NCI-H82 (cell line): Measurements from ENCODE around the gene TMEM185A.
"Not testable (repeated sequence)": the region's sequence is repeated elsewhere in the genome, so short reads cannot be mapped to it uniquely, and the experiment has no call there.

Experiments used
- DNase-seq: peaks from one replicate; lab custom pipeline; 2025; lab: John Stamatoyannopoulos, UW

The TMEM185A gene

DNA sequence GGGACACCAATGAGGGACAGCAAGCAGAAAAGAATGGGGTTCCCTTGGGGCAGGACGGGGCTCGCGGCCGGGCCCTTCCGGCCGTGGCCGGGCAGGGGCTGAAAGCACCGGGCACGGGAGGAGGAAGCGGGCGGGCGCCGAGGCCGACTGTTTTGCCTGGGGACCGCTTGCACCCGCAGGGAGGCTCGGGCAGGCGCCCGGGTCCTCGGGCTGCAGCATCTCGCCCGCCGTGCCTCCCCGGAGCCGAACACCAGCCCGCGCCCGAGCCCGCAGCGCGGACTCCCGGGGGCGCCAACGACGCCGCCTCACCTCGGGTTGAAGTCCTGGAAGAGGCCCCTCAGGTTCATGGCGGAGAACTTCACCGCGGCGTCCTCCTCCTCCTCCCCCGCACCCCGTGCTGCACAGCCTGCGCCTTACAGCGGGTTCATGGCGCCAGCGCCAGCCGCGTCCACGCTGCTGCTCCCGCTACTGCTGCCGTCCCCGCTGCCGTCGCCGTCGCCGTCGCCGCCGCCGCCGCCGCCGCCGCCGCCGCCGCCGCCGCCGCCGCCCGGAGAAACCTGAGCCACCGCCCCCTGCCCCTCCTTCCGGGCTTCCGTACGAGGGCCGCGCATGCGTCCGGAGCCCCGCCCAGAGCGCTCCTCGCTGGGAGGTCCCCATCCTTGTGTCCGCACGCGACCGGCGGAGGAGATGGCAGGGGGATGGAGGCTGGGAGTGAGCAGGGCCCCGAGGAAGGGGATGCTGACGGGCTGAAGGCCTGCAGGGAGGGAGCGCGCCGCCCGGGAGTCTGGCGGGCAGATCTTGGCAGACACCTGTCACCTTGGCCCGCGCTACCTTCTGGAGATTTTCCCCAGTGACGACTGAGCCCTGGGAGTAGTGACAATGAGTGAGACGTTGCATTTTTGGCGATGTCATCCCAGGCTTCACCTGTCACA, at the start of gene TMEM185A:
TSS of gene TMEM185A (minus strand) at position 559 of the 932 bp plus-strand sequence. CDS start at position 347, 212 bp downstream.
- DNase-seq = peak; percentile 82

DNA sequence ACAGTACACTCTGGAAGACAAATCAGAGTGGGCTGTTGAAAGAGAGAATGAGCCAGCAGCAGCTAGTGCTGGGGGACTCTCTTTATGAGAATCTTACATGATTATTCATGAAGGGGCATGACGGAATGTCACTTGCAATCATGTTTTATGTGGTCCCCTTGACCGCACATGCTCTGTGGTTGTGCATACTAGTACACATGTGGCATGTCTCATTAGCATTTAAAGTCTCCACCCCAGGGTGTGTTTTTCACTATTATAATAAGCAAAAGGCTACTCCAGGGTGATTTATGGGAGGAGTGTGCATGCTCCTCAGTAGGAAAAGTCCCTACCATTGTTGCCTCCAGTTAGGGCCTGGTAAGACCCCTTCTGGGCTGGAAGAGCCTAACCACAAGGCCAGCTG, 49.6 kb upstream of the TMEM185A start:
- DNase-seq = peak; percentile 14

DNA sequence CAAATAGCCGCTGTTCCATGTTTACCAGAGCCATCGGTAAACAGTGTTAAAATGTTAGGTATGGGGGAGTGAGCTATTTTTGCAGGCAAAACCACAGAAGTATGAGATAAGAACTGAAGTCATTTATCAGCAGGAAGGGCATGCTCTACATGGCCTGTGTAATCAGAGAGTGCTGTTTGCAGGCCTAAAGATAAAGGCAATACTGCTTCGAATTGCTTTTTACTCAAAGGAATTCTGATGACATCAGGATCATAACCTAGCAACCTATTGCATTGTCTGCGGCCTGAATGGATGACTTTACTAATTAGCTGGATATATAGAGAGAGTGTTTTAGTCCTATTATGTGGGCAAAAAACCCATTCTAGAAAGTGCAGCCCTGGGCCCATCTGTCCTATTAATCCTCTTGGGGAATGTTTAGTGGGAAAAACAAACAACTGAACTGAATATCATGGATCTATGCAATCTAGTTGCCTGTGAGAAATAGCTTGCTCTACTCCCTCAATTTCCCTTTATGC, 47.6 kb upstream of the TMEM185A start:
- DNase-seq = not testable (repeated sequence)

DNA sequence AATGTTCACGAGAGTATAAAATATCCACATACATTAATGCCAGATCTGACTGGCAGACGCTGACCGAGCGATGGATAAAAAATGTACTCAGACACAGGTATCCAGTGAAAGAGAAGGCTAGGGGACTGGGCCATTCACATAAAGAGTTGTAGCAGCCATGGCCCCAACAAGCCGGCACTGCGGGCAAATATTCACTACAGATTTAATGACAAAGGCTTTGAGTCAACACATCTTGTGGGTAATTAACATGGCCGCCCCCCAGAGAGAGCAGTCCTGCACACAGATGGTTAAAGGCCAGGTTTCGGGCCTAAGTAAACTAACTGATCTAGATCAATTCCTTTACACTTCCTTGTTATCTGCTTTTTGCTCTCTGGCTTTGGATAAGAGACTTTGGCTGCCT, 44.0 kb upstream of the TMEM185A start:
- DNase-seq = not testable (repeated sequence)

DNA sequence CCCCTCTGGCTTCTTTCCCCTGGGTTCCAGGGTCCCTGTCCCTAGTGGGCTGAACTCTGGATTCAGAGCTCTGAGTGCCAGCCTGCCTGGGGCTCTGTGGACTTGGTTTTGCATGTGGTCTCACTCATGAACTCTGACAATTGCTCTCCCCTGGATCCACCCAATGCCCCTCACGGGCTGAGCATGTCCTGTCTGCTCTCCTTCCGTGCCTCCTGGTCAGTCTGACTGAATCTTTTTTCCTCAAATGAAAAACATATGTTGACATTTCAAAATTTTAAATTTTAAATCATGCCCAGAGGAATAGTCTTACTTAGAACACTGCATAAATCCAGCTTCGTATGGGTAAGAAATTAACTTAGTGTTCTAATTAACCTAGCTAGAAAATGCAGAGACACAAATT, 43.5 kb upstream of the TMEM185A start:
- not testable (repeated sequence) for DNase-seq

DNA sequence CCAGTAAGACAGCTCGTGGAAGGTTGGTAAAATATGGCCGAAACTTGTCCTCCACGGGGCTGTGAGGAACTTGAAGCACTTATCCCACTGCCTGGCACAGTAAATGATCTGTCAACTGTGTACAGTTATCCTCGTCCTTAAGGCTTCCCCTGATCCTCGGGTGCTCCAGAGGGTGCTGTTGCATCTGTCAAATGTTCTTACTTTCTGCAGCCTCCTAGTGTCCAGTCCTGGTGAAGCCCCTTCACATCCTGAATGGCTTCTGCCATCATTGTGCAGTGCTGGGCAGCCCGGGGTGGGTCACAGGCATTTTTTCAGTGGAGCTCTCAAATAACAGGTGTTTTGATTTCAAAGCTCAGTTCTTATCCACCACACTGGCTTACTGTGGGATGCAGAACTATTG, 29.0 kb upstream of the TMEM185A start:
- not testable (repeated sequence) for DNase-seq

DNA sequence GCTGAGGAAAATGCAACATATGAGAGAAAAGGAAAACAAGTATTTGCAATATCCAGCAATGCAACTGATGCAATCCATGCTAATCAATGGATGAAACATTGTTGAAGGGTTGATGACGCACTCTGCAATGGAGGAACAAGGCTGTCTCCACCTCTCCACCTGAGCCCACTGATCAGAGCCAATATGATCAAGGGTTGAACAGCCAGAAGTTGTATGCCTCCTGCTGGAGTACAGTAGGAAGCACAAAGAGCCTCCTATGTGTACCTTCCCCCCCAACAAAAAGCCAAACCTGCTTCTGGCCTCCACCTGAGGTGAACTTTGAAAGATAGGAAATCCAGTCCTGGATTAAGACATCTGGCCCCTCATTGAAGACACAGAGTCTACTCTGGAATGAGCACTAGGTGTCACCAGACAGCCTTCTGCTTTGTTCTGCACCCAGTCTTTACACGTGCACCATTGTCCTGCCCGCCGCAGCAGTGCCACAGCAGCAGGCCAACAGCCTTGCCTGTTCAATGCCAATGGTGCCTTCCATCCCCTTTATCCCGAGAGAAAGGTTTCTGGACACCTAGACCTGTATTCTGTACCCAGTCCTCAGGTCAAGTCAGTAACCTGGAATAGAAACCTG, 24.8 kb upstream of the TMEM185A start:
- not testable (repeated sequence) for DNase-seq

DNA sequence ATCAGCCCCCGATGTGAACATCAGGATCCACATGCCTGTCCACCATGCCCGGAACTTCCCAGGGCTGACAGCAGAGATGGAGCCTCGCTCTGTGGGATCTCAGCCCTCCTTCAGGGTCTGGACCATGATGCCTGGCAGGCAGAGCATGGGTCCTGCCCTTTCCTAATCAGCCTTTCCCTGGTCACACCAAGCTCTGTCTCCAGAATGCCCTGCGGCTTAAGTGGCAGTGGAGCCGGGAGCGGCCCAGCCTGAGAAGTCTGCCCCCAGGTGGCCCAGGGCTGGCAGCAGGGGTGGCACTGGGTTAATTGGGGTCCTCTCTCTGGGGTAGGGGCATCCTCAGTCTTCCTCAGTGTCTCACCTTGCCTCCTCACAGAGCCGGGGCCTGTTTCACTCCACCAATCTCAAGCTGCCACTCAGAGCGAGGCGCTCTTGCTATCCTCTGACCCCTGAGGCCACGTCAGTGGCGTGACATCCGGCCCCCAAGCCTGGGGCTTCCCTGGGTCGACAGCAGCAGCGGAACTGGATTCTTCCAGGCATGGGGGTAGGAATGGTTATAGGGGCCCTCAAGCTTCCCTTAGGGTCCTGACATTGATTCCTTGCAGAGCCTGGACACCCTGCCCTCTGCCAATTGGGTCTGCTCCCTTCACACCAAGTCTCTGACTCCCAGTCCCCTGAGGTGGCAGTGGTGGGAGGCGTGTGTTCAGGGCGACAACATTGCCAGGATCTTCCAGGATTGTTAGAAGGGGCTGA, 20.8 kb upstream of the TMEM185A start:
- no peak for DNase-seq

DNA sequence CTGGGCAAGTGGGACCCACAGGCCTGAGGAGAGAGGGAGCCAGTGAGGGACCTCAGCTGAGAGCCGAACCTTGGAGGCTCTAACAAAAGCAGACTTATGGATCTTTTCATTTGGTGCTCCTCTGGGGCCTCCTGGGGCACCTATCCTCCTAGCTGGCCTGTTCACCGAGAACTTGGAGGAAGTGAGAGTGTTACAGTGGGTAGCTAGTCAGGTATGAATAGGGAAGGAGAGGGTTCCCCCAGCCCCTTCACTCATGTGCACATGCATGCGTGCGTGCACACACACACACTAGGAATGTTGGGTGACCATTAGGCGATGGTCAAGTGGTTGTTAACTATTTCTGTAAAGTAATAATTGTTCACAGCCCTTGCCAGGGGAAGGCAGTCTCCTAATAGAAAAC, 18.6 kb upstream of the TMEM185A start:
- DNase-seq = no peak

DNA sequence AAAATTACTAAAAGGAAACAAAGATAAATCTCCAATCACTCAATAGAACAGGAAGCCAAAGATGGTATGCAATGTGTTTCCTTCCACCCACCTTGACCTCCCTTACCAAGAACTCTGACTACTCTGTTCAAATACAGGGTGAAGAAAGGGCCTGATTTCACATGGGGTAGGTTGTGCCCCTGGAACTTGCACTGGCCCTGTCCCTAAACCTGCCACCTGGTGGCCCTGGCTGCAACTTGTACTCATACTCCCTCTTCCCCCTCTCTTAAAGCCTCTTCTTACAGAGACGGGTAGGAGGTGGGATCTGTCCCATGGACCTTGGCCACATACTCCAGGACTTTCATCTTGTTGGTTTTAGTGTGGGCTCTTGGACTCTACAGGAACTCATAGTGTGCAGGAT, 17.3 kb upstream of the TMEM185A start:
- peak; percentile 5 for DNase-seq

DNA sequence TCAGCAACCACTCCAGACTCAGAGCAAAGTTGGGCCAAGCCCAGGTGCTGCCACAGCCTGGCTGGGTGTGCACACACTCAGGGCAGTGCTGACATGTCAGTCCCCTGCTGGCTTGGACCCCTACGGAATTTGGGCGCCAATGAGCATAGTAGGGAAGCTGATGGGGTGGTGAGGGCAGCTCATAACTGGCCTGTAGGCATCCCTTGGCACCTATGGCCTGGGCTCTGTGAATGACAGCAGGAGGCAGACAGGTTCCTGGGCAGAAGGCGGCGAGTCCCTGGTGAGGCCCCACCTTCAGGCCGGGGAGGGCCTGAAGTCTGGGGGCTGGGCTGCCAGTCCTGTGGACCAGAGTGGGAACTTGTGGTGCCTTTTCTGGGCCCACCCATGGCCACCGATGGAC, 15.9 kb upstream of the TMEM185A start:
- DNase-seq = no peak

DNA sequence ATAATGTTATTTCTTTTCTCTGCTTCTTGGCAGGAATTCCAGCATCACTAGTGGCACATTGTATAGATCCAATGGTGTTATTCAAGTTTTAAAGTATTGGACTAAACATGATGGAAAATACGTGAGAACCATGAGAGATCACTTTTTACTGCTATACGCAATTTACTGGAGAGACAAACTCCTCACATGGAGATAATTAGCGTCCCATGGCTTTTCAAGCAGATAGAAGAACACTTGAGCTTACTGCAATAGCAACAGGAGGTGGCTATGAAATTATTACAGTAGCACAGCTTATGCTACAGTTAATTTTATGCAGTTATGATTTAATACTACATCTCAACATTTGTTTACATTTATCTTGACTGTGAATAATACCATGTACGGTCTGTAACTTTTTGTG, 11.9 kb upstream of the TMEM185A start:
- DNase-seq = no peak

DNA sequence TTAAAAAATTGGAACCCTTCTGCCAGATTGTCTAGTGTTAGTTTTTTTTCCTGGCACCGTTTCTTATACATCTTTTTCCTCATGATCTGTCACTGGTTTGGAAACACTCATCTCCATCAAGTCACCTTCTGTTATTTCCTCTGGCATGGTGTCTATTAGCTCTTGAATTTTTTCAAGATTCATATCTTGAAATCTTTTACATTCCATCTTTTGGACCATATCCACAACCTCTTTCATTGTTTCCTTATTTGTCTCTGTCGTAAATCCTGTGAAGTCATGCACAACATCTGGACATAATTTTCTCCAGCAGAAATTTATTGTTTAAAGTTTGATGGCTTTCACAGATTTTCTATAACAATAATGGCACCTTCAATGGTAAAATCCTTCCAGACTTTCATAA, 10.2 kb upstream of the TMEM185A start:
- no peak for DNase-seq

DNA sequence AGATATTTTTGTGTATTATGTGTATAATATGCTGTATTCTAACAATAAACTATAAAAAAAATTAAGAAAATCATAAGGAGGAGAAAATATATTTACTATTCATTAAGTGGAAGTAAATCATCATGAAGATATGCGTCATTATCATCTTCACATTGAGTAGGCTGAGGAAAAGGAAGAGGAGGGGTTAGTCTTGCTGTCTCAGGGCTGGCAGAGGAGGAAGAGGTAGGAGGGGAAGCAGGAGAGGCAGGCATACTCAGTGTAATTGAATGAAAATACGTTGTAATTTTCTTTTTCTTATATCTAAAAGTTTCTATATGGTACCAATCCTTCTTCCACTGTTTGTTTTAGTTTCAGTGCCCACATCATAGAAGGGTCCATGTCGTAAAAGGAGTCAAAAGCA, 9.8 kb upstream of the TMEM185A start:
- DNase-seq = no peak

DNA sequence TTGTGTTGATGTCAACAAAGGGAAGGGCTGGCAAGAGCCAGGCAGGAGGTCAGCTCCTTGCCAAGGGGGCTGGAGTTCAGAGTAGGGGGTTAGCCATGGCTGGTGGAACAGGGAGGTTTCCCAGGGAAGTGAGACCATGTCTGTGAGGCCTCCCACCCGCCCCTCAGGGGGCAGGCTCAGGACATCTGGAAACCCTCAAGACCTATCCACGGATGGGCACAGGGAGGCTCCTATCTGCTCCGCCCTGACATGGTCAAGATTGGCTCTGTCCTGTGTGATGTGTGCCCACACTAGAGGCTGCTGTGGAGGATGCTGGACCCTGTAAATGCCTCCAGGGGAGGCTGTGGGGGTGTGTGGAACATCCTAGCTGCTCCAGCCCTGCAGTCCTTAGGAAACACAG, 8.0 kb upstream of the TMEM185A start:
- no peak for DNase-seq

DNA sequence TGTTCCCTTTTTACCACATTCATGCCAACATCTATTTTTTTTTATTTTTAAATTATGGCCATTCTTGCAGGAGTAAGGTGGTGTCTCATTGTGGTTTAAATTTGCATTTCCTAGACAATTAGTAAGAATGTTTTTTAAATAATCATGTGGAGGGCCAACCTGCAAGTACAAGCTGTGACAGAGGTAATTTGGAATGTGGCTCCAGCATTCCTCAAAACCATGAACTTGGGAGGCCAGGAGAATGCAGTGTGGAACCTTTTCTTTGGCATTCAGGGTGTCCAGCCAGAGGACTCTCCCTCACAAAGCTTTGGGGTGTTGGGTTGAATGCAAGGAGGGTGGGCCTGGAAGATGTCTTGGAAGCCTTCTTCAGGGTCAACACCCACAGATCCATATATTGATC, 7.3 kb upstream of the TMEM185A start:
- DNase-seq = no peak

DNA sequence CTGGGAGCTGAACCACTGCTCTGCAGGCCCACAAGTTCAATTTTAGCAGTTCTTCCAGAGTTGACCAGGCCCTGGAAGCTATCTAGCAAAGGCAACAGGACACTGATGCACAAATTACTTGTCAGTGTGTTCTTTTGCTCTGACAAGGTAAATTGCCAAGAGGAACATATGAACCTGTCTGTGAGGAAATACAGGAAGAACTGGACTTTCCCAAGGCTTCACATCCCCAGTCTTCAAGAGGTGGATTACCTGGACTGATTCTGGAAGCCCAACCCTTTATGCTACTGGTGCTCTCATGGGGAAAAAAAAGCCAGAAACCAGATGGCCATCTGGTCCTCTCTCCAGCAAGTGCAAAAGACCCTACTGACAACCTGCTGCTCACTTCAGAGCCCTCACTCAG, 1.9 kb upstream of the TMEM185A start:
- DNase-seq = no peak

DNA sequence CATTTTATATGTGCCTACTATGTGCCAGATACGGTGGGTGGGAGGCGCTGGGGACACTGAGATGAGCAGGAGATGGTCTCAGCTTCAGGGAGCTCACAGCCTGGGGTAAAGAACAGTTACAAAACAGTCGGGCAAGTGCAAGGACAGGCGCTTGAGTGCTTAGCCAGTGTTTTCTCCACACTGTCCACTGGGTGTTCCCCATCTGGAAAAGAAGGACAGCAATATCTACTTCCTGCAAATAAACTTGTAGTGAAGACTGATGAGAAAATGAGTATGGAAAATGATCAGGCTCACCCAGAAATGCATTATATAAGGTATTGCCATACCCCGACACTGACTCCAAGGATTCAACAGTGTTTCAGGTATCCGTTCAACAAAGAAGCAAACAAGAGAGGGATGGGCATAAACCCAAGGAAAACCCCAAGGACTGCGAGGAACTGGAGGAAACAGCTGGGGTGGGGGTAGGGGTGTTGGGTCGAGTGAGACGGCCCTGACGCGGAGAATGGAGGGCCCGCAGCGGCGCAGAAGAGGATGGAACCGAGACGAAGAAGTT, 835 bp downstream of the TMEM185A start:
- peak; percentile 47 for DNase-seq

DNA sequence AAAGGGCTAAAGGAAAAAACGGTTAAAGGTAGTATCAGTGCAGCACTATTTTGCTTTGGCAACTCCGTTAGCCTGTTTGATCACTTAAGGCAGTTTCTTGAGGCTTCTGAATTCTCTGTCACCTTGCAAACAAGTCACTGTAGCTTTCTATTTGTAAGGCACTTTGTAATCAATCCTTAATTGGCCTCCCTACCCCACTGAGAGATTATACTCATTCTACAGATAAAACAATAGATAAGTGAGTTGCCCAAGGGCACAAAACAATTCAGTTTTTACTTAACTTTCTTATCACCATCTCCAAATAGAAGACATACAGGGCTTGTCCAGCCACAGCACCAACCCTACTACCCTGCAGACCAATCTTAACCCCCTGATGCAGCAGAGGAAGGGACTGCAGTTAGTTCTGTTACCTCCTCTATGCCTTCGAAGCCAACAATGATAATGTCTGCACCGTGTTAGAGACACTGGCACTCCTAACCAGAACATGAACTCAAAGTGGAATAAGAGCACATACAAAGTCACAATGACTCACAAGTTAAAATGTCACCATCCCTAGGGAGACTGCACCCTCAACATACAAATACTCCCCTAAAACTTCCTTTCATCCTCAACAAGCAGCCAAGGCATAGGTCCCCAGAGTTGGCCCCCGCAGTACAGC, 1.7 kb downstream of the TMEM185A start:
- no peak for DNase-seq

DNA sequence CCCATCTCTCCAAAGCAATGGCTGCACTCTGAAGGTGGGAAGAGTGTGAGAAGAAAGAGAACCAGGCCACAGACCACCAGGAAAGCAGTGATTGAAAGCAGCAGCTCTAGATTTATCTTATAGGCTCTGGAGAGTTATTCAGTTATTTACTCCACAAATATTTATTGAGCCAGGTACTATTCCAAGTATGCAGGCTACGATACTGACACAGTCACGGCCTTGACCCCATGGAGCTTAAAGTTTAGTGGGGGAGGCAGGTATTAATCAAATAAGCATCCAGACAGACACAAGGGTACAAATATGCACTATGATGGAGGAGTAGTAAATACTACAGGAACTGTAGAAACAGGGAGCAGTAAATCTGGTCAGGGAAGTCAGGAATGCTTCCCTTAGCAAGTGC, 2.8 kb downstream of the TMEM185A start:
- DNase-seq = no peak

DNA sequence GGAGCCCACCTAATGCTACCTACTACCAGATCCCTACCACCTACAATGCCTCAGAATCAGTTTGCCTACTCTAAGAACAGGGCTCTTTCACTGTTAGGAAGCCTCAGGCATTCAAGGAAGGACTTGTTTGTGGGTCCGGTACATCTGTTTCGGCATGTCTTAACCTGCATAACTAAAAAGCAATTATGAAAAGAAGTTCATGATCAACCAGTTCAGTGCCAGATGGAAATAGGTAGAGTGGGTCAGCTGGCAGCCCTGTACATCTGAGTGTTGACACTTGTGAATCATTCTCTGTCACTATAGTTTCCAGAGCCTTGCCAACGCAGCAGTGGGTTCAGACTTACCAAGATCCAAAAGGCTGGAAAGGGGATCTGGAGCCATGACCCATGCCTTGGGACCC, 3.3 kb downstream of the TMEM185A start:
- no peak for DNase-seq

DNA sequence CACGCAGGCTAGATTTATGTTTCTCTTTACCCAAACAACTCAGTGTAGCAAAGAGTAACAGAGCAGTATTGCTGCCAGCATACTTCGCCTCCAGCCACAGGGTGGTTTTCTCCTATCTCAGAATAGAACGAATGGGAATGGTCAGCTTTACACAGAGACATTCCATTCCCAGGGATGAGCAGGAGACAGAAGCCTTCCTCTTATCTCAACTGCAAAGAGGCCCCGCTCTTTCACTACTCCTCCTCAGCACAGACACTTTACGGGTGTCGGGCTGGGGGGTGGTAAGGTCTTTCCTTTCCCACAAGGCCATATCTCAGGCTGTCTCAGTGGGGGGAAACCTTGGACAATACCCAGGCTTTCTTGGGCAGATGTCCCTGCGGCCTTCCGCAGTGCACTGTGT, 4.8 kb downstream of the TMEM185A start:
- DNase-seq = not testable (repeated sequence)
